Endodermal cell (in vitro differentiated cells): ENCODE results near the gene NEDD4L. TPM values are rescaled to one million over a fixed set of nuclear protein-coding genes. Genes with fewer than 3 reads are reported as not detected.

Experiments
- DNase-seq: peaks from one replicate; pipeline ENCODE4 v3.0.0-alpha.2; 2017
- H3K27ac ChIP-seq: 2 replicates; pipeline ENCODE4 v1.5.1; 2013; ENCODE audit warnings: mild to moderate bottlenecking, low read depth, low read length, moderate library complexity
- H3K27me3 ChIP-seq: 2 replicates; pipeline ENCODE4 v1.6.1; 2013; ENCODE audit warnings: mild to moderate bottlenecking, low read length, moderate library complexity; ENCODE audit not compliant: insufficient read depth, control insufficient read depth, poor library complexity, severe bottlenecking
- H3K36me3 ChIP-seq: 2 replicates; pipeline ENCODE4 v1.7.0; 2013; ENCODE audit warnings: mild to moderate bottlenecking, low read length, moderate library complexity; ENCODE audit not compliant: control insufficient read depth, insufficient read depth
- H3K4me1 ChIP-seq: one replicate; pipeline ENCODE4 v1.7.0; 2013; ENCODE audit warnings: low read length; ENCODE audit not compliant: control insufficient read depth, insufficient read depth
- H3K4me3 ChIP-seq: 2 replicates; pipeline ENCODE4 v1.5.1; 2013; ENCODE audit warnings: mild to moderate bottlenecking, low read length, moderate library complexity
- H3K9ac ChIP-seq: 2 replicates; pipeline ENCODE4 v1.6.1; 2013; ENCODE audit warnings: mild to moderate bottlenecking, low read length, moderate library complexity; ENCODE audit not compliant: poor library complexity, severe bottlenecking; ENCODE audit errors: extremely low read depth
- H3K9me3 ChIP-seq: 2 replicates; pipeline ENCODE4 v1.6.1; 2013; ENCODE audit warnings: mild to moderate bottlenecking, low read length, moderate library complexity; ENCODE audit not compliant: control insufficient read depth
- H3K27ac Mint-ChIP-seq: 2 replicates; pipeline ENCODE4 v1.8.0; 2020; ENCODE audit warnings: mixed read lengths
- H3K27me3 Mint-ChIP-seq: 2 replicates; pipeline ENCODE4 v1.8.0; 2021; ENCODE audit warnings: mild to moderate bottlenecking, mixed read lengths; ENCODE audit not compliant: insufficient read depth
- H3K36me3 Mint-ChIP-seq: 2 replicates; pipeline ENCODE4 v1.8.0; 2020; ENCODE audit warnings: low read depth, mixed read lengths
- H3K4me1 Mint-ChIP-seq: 2 replicates; pipeline ENCODE4 v1.8.0; 2020; ENCODE audit warnings: mixed read lengths
- H3K4me3 Mint-ChIP-seq: 2 replicates; pipeline ENCODE4 v1.8.0; 2020; ENCODE audit warnings: mild to moderate bottlenecking, moderate library complexity, mixed read lengths
- H3K9me3 Mint-ChIP-seq: 2 replicates; pipeline ENCODE4 v1.8.0; 2020; ENCODE audit warnings: mild to moderate bottlenecking, mixed read lengths
- CTCF ChIP-seq: fragments of 200-600 bp; sonication (generic); conservative IDR thresholded peaks from 2 replicates; pipeline ENCODE4 v1.5.0; 2021; ENCODE audit warnings: antibody characterized with exemption, mild to moderate bottlenecking
- WGBS, 2 experiments: methylation state at CpG; one replicate each; pipeline versions ENCODE4 v1.1.5 to v1.1.7; 2013; ENCODE audit warnings: missing lambda C conversion rate in 2 of 2, mixed read lengths in 1 of 2; ENCODE audit not compliant: insufficient coverage in 1 of 2, insufficient read length in 1 of 2; 5-methylcytosine and 5-hydroxymethylcytosine counted together
- total RNA-seq, 2 donors: library from RNA; stranded (reverse); fragmentation: NEBNext Ultra II Directional in 1 of 2; extraction: Animal tissue kit (Norgen Biotek cat#: 25700) in 1 of 2; gene quantifications; 2 replicates in 1 of 2; 3 replicates in 1 of 2; pipeline ENCODE4 v1.2.1, GENCODE V29; 2021

Gene NEDD4L
- total RNA-seq, 2 donors from 2014 or later, result 70.5 to 75.3 TPM

GRCh38 chr18:58298251-58299134 is 254.5 kb downstream of the NEDD4L start:
- no peaks in the 10 kb centered on the region for H3K27me3 ChIP-seq
- H3K27ac ChIP-seq, result no peak overlapping the region
- H3K9ac ChIP-seq, result no peak overlapping the region
- H3K9me3 Mint-ChIP-seq, result no peaks in the 10 kb centered on the region
- H3K9me3 ChIP-seq, result no peaks in the 10 kb centered on the region
- no peak overlapping the region for H3K4me3 ChIP-seq
- no peaks in the 10 kb centered on the region for H3K4me1 Mint-ChIP-seq
- H3K27ac Mint-ChIP-seq, result no peak overlapping the region
- no peaks in the 10 kb centered on the region for H3K36me3 ChIP-seq
- H3K27me3 Mint-ChIP-seq, result no peaks in the 10 kb centered on the region
- TF ChIP-seq CTCF, result no peak
- H3K4me1 ChIP-seq, result no peaks in the 10 kb centered on the region
- 90 to 98% methylated on average over 4 to 5 of the region's 5 CpGs for WGBS, 2 experiments
- no peaks in the 10 kb centered on the region for H3K36me3 Mint-ChIP-seq
- DNase-seq, result no peak
- H3K4me3 Mint-ChIP-seq, result no peak overlapping the region

- H3K9me3 Mint-ChIP-seq, result no peaks in the 10 kb centered on the region
- Histone ChIP-seq H3K4me3 (no peak overlapping the region), H3K36me3 (no peaks in the 10 kb centered on the region), H3K27me3 (no peaks in the 10 kb centered on the region), H3K4me1 (no peaks in the 10 kb centered on the region), H3K27ac (no peak overlapping the region), H3K9ac (no peak overlapping the region), H3K9me3 (no peaks in the 10 kb centered on the region)
- DNase-seq, result no peak
- no peak overlapping the region for H3K4me3 Mint-ChIP-seq
- H3K27me3 Mint-ChIP-seq, result no peaks in the 10 kb centered on the region
- WGBS, 2 experiments, result 93 to 99% methylated on average over 3 to 4 of the region's 4 CpGs
- no peaks in the 10 kb centered on the region for H3K4me1 Mint-ChIP-seq
- H3K27ac Mint-ChIP-seq, result no peak overlapping the region
- H3K36me3 Mint-ChIP-seq, result no peaks in the 10 kb centered on the region
- TF ChIP-seq CTCF, result no peak
Measured at GRCh38 chr18:58299135-58299473, 255.1 kb downstream of the NEDD4L start.

GRCh38 chr18:58299936-58300335 is 255.9 kb downstream of the NEDD4L start:
- no peak for DNase-seq
- Mint-ChIP-seq H3K27me3 (no peaks in the 10 kb centered on the region), H3K4me3 (no peak overlapping the region), H3K36me3 (no peaks in the 10 kb centered on the region), H3K4me1 (no peaks in the 10 kb centered on the region), H3K9me3 (peaks cover under 1% of the 10 kb centered on the region), H3K27ac (no peak overlapping the region)
- H3K4me3 ChIP-seq, result no peak overlapping the region
- no peaks in the 10 kb centered on the region for H3K36me3 ChIP-seq
- no peaks in the 10 kb centered on the region for H3K4me1 ChIP-seq
- H3K27ac ChIP-seq, result no peak overlapping the region
- H3K9ac ChIP-seq, result no peak overlapping the region
- WGBS, 2 experiments, result 83 to 87% methylated on average over 1 of the region's 1 CpG
- no peak for TF ChIP-seq CTCF
- H3K27me3 ChIP-seq, result no peaks in the 10 kb centered on the region
- peaks cover 6% of the 10 kb centered on the region for H3K9me3 ChIP-seq
